GM23338 (cell line): ENCODE data around the gene ATOH8. TPM values are rescaled to one million over a fixed set of nuclear protein-coding genes. Genes with fewer than 3 reads are reported as not detected.

Source experiments
- ATAC-seq: fragments of 200-7000 bp; cut with Tn5 transposase; 3 replicates; pipeline ENCODE4 v1.9.1; 2020
- DNase-seq: peaks from one replicate; pipeline ENCODE4 v3.0.0-alpha.2; 2015; ENCODE audit warnings: low spot score
- H2AFZ ChIP-seq: fragments of 200-600 bp; sonication (generic); 2 replicates; pipeline ENCODE4 v1.8.0; 2016; ENCODE audit warnings: antibody characterized with exemption, mild to moderate bottlenecking, moderate library complexity
- H3F3A ChIP-seq: fragments of 200-600 bp; sonication (generic); replicated peaks from 2 replicates; pipeline ENCODE4 v1.8.0; 2017; ENCODE audit warnings: antibody characterized with exemption, mixed run types, low read depth
- H3K27ac ChIP-seq: fragments of 200-600 bp; sonication (generic); 2 replicates; pipeline ENCODE4 v1.6.1; 2016; ENCODE audit warnings: low read depth
- H3K27me3 ChIP-seq: fragments of 200-600 bp; sonication (generic); 2 replicates; pipeline ENCODE4 v1.8.0; 2016; ENCODE audit warnings: mild to moderate bottlenecking, mixed run types, moderate library complexity; ENCODE audit not compliant: insufficient read depth
- H3K36me3 ChIP-seq: fragments of 200-600 bp; sonication (generic); 2 replicates; pipeline ENCODE4 v1.8.0; 2016; ENCODE audit warnings: mild to moderate bottlenecking; ENCODE audit not compliant: insufficient read depth
- H3K4me1 ChIP-seq: fragments of 200-600 bp; sonication (generic); 2 replicates; pipeline ENCODE4 v1.8.0; 2016; ENCODE audit warnings: mild to moderate bottlenecking, moderate library complexity; ENCODE audit not compliant: insufficient read depth
- H3K4me2 ChIP-seq: fragments of 200-600 bp; sonication (generic); 2 replicates; pipeline ENCODE4 v1.7.1; 2017; ENCODE audit warnings: mixed run types
- H3K4me3 ChIP-seq: fragments of 200-600 bp; sonication (generic); 2 replicates; pipeline ENCODE4 v1.6.1; 2016; ENCODE audit warnings: mixed run types
- H3K79me2 ChIP-seq: fragments of 200-600 bp; sonication (generic); replicated peaks from 2 replicates; pipeline ENCODE4 v1.8.0; 2017; ENCODE audit warnings: mild to moderate bottlenecking; ENCODE audit not compliant: insufficient read depth
- H3K9me2 ChIP-seq: fragments of 200-600 bp; sonication (generic); 2 replicates; pipeline ENCODE4 v1.8.0; 2017; ENCODE audit not compliant: insufficient read depth
- H4K20me1 ChIP-seq: fragments of 200-600 bp; sonication (generic); replicated peaks from 2 replicates; pipeline ENCODE4 v1.8.0; 2017; ENCODE audit warnings: mild to moderate bottlenecking; ENCODE audit not compliant: insufficient read depth
- H3K27ac Mint-ChIP-seq: 2 replicates; pipeline ENCODE4 v1.8.0; 2020; ENCODE audit warnings: inconsistent platforms, mild to moderate bottlenecking, moderate library complexity, mixed read lengths
- H3K27me3 Mint-ChIP-seq: 3 replicates; pipeline ENCODE4 v1.8.0; 2022; ENCODE audit warnings: low read depth, mild to moderate bottlenecking, moderate library complexity, mixed read lengths, inconsistent platforms; ENCODE audit not compliant: insufficient read depth, poor library complexity
- H3K36me3 Mint-ChIP-seq: 3 replicates; pipeline ENCODE4 v1.8.0; 2021; ENCODE audit warnings: low read depth, mild to moderate bottlenecking, inconsistent platforms, moderate library complexity, mixed read lengths
- H3K4me1 Mint-ChIP-seq: 3 replicates; pipeline ENCODE4 v1.8.0; 2020; ENCODE audit warnings: mild to moderate bottlenecking, inconsistent platforms, mixed read lengths
- H3K4me3 Mint-ChIP-seq: 3 replicates; pipeline ENCODE4 v1.8.0; 2021; ENCODE audit warnings: moderate library complexity, mild to moderate bottlenecking, inconsistent platforms, mixed read lengths
- H3K9me3 Mint-ChIP-seq: 3 replicates; pipeline ENCODE4 v1.8.0; 2020; ENCODE audit warnings: moderate library complexity, mild to moderate bottlenecking, inconsistent platforms, mixed read lengths
- CREB1 ChIP-seq: fragments of 250-450 bp; sonication (Bioruptor Pico); IDR thresholded peaks from 2 replicates; pipeline ENCODE4 v1.5.0; 2020; ENCODE audit warnings: low read depth, mild to moderate bottlenecking, moderate library complexity
- CTCF ChIP-seq, 2 experiments: fragments of 200-600 bp in 1 of 2; sonication (generic) in 1 of 2; conservative IDR thresholded peaks; 2 replicates each; pipeline versions ENCODE4 v1.5.1 to v1.6.1; 2016 to 2017; ENCODE audit warnings: antibody characterized with exemption in 2 of 2, low read depth in 2 of 2, mild to moderate bottlenecking in 2 of 2, moderate library complexity in 1 of 2
- ETS1 ChIP-seq: IDR thresholded peaks from 2 replicates; pipeline ENCODE4 v1.6.1; 2016; ENCODE audit warnings: antibody characterized with exemption
- EZH2 ChIP-seq: fragments of 200-600 bp; sonication (generic); IDR thresholded peaks from one replicate; pipeline ENCODE4 v1.8.0; 2017; ENCODE audit warnings: antibody characterized with exemption, mild to moderate bottlenecking, low read depth; ENCODE audit not compliant: unreplicated experiment
- EZH2phosphoT487 ChIP-seq: fragments of 200-600 bp; sonication (generic); IDR thresholded peaks from one replicate; pipeline ENCODE4 v1.8.1; 2018; ENCODE audit warnings: antibody characterized with exemption; ENCODE audit not compliant: unreplicated experiment
- JUNB ChIP-seq: IDR thresholded peaks from one replicate; pipeline ENCODE4 v1.6.1; 2016; ENCODE audit warnings: antibody characterized with exemption; ENCODE audit not compliant: unreplicated experiment
- NANOG ChIP-seq: IDR thresholded peaks from 2 replicates; pipeline ENCODE4 v1.6.1; 2016; ENCODE audit warnings: antibody characterized with exemption, borderline replicate concordance
- POLR2AphosphoS5 ChIP-seq: IDR thresholded peaks from 2 replicates; pipeline ENCODE4 v1.6.1; 2016; ENCODE audit warnings: antibody characterized with exemption, low read depth
- REST ChIP-seq: IDR thresholded peaks from one replicate; pipeline ENCODE4 v1.6.1; 2018; ENCODE audit warnings: antibody characterized with exemption; ENCODE audit not compliant: unreplicated experiment
- STAT1 ChIP-seq: IDR thresholded peaks from one replicate; pipeline ENCODE4 v1.6.1; 2016; ENCODE audit warnings: antibody characterized with exemption; ENCODE audit not compliant: unreplicated experiment
- ZNF114 ChIP-seq: fragments of 250-450 bp; sonication (Bioruptor Pico); IDR thresholded peaks from 2 replicates; pipeline ENCODE4 v1.5.0; 2020; ENCODE audit warnings: mild to moderate bottlenecking, moderate library complexity
- ZNF331 ChIP-seq: fragments of 250-450 bp; sonication (Bioruptor Pico); IDR thresholded peaks from 2 replicates; pipeline ENCODE4 v1.5.0; 2020; ENCODE audit warnings: low read depth, mild to moderate bottlenecking, moderate library complexity
- ZNF462 ChIP-seq: fragments of 250-450 bp; sonication (Bioruptor Pico); IDR thresholded peaks from 2 replicates; pipeline ENCODE4 v1.5.0; 2020; ENCODE audit warnings: mild to moderate bottlenecking, moderate library complexity
- polyA plus RNA-seq: library from polyadenylated mRNA; unstranded; fragments of >200 nt; fragmentation: Nextera tagmentation; extraction: Ambion mirVana; gene quantifications from 2 replicates; pipeline ENCODE4 v1.2.1, GENCODE V29; 2016
- total RNA-seq: library from RNA; depleted of rRNA; stranded (reverse); fragments of >200 nt; shearing (Covaris generic); gene quantifications from 2 replicates; pipeline ENCODE4 v1.2.3, GENCODE V29; 2014

ATOH8 gene
- total and polyA plus RNA-seq, 2 experiments from 2014 or later, result 0.11 to 0.97 TPM

GRCh38 chr2:85806358-85807118 is 52.7 kb downstream of the ATOH8 start:
- Mint-ChIP-seq H3K4me1 (no peaks in the 10 kb centered on the region), H3K36me3 (no peaks in the 10 kb centered on the region), H3K4me3 (no peak overlapping the region), H3K27me3 (no peaks in the 10 kb centered on the region), H3K27ac (no peak overlapping the region), H3K9me3 (no peaks in the 10 kb centered on the region)
- Histone ChIP-seq H3K27me3 (no peaks in the 10 kb centered on the region), H3F3A (no peaks in the 10 kb centered on the region), H3K36me3 (no peaks in the 10 kb centered on the region), H3K4me2 (no peak overlapping the region), H4K20me1 (no peaks in the 10 kb centered on the region), H3K4me1 (peaks cover 3% of the 10 kb centered on the region; the same call in 1 of the 2 replicates), H3K9me2 (no peaks in the 10 kb centered on the region), H3K79me2 (no peaks in the 10 kb centered on the region), H3K4me3 (no peak overlapping the region), H2AFZ (no peak overlapping the region), H3K27ac (no peak overlapping the region)
- ATAC-seq (no peak), DNase-seq (no peak)
- TF ChIP-seq POLR2AphosphoS5, result no peak
- no peak for TF ChIP-seq EZH2
- no peak for TF ChIP-seq ZNF331 (CRISPR knock-in tag)
- no peak for TF ChIP-seq STAT1
- no peak for TF ChIP-seq ZNF114
- no peak for TF ChIP-seq NANOG
- no peak for TF ChIP-seq CTCF (conservative IDR thresholded peaks at IDR 0.05; ENCODE audit: low read depth in 2 of 2)
- TF ChIP-seq JUNB, result no peak
- no peak for TF ChIP-seq REST
- TF ChIP-seq ZNF462 (CRISPR knock-in tag), result no peak
- no peak for TF ChIP-seq EZH2phosphoT487
- TF ChIP-seq CREB1 (CRISPR knock-in tag), result no peak
- no peak for TF ChIP-seq ETS1
